ENCODE data around the gene PTCH2. TPM values are rescaled to one million over a fixed set of nuclear protein-coding genes. Genes with fewer than 3 reads are reported as not detected.
A peak's percentile ranks its signal among the peaks of the same experiment; 100 is the strongest.

PTCH2 gene
- total RNA-seq, 1 experiment from 2014 or later, result not detected

- Histone ChIP-seq H2AFZ (ENCODE audit: low read length) (no peak overlapping the region), H3K36me3 (ENCODE audit: low read depth, low read length) (peaks cover 55% of the 10 kb centered on the region), H3K79me2 (ENCODE audit: low read length) (peaks cover 35% of the 10 kb centered on the region), H3K4me1 (ENCODE audit: insufficient read depth, low read length) (peaks cover 15% of the 10 kb centered on the region), H3K27ac (ENCODE audit: low read length) (no peak overlapping the region), H3K9me2 (replicated peaks; ENCODE audit: low read length) (no peaks in the 10 kb centered on the region), H3K27me3 (ENCODE audit: low read length) (no peaks in the 10 kb centered on the region), H3K4me2 (ENCODE audit: low read length) (no peak overlapping the region), H3K4me3 (ENCODE audit: low read length) (no peak overlapping the region), H3K9me3 (ENCODE audit: low read length) (no peaks in the 10 kb centered on the region), H3F3A (ENCODE audit: low read length, unreplicated experiment) (peaks cover 11% of the 10 kb centered on the region), H4K20me1 (ENCODE audit: low read length) (peaks cover 40% of the 10 kb centered on the region), H3K9ac (ENCODE audit: low read length) (no peak overlapping the region)
- intact Hi-C loops (cut with micrococcal nuclease), result no loop called here
- ChIA-PET CTCF (no interaction called here), POLR2A (ENCODE audit: unreplicated experiment) (no interaction called here)
- TF ChIP-seq EZH2phosphoT487 (IDR thresholded peaks at IDR 0.05; ENCODE audit: borderline replicate concordance, low read length), result no peak
- no peak for TF ChIP-seq EZH2 (IDR thresholded peaks at IDR 0.05; ENCODE audit: low read length, unreplicated experiment)
- TF ChIP-seq, protein P1, sequence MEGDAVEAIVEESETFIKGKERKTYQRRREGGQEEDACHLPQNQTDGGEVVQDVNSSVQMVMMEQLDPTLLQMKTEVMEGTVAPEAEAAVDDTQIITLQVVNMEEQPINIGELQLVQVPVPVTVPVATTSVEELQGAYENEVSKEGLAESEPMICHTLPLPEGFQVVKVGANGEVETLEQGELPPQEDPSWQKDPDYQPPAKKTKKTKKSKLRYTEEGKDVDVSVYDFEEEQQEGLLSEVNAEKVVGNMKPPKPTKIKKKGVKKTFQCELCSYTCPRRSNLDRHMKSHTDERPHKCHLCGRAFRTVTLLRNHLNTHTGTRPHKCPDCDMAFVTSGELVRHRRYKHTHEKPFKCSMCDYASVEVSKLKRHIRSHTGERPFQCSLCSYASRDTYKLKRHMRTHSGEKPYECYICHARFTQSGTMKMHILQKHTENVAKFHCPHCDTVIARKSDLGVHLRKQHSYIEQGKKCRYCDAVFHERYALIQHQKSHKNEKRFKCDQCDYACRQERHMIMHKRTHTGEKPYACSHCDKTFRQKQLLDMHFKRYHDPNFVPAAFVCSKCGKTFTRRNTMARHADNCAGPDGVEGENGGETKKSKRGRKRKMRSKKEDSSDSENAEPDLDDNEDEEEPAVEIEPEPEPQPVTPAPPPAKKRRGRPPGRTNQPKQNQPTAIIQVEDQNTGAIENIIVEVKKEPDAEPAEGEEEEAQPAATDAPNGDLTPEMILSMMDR (conservative IDR thresholded peaks at IDR 0.05; ENCODE audit: low read depth, low read length), result no peak
- BruUV-seq (replicated peaks), result no TSS peak
- ATAC-seq, result no peak
- DNase-seq, result peak; percentile 1
These were observed 62.4 kb downstream of the PTCH2 start for GRCh38 chr1:44780583-44781121.

GRCh38 chr1:44778705-44779576, 64.1 kb downstream of the PTCH2 start:
- TF ChIP-seq EZH2 (IDR thresholded peaks at IDR 0.05; ENCODE audit: low read length, unreplicated experiment) (no peak), EZH2phosphoT487 (IDR thresholded peaks at IDR 0.05; ENCODE audit: borderline replicate concordance, low read length) (no peak)
- TF ChIP-seq, protein P1 (conservative IDR thresholded peaks at IDR 0.05; ENCODE audit: low read depth, low read length), result no peak
- DNase-seq (no peak), ATAC-seq (no peak)
- Histone ChIP-seq H3K9me3 (ENCODE audit: low read length) (no peaks in the 10 kb centered on the region), H2AFZ (ENCODE audit: low read length) (no peak overlapping the region), H3K4me3 (ENCODE audit: low read length) (no peak overlapping the region), H3K36me3 (ENCODE audit: low read depth, low read length) (peaks cover 55% of the 10 kb centered on the region), H3F3A (ENCODE audit: low read length, unreplicated experiment) (peaks cover 11% of the 10 kb centered on the region), H4K20me1 (ENCODE audit: low read length) (peaks cover 40% of the 10 kb centered on the region), H3K79me2 (ENCODE audit: low read length) (peaks cover 46% of the 10 kb centered on the region), H3K4me2 (ENCODE audit: low read length) (no peak overlapping the region), H3K27me3 (ENCODE audit: low read length) (no peaks in the 10 kb centered on the region), H3K4me1 (ENCODE audit: insufficient read depth, low read length) (peaks cover 15% of the 10 kb centered on the region), H3K9me2 (replicated peaks; ENCODE audit: low read length) (no peaks in the 10 kb centered on the region), H3K9ac (ENCODE audit: low read length) (no peak overlapping the region), H3K27ac (ENCODE audit: low read length) (no peak overlapping the region)
- POLR2A ChIA-PET (ENCODE audit: unreplicated experiment), result no interaction called here
- intact Hi-C loops (cut with micrococcal nuclease), result no loop called here
- no TSS peak for BruUV-seq (replicated peaks)
- CTCF ChIA-PET, result no interaction called here
